ENCODE results near the gene CGN. TPM values are rescaled to one million over a fixed set of nuclear protein-coding genes. Genes with fewer than 3 reads are reported as not detected.

The CGN gene
- total RNA-seq, 2 experiments from 2014 or later, result 0.34 to 0.82 TPM

- H3K36me3 Mint-ChIP-seq (ENCODE audit: low read depth), result no peaks in the 10 kb centered on the region
- H3K4me3 Mint-ChIP-seq, result no peak overlapping the region
- ATAC-seq (no peak), DNase-seq (no peak)
- ChIA-PET CTCF (no interaction called here), POLR2A (interaction anchor here (0.6 kb wide), 1 partner anchor 88 kb away, joined by 3 read pairs; no protein-coding TSS in a partner anchor)
- H3K9me3 Mint-ChIP-seq (ENCODE audit: insufficient read depth), result no peaks in the 10 kb centered on the region
- H3K27ac Mint-ChIP-seq, result no peak overlapping the region
- H3K4me1 Mint-ChIP-seq (ENCODE audit: low read depth), result no peaks in the 10 kb centered on the region
- H3K27me3 Mint-ChIP-seq (ENCODE audit: low read depth), result no peaks in the 10 kb centered on the region
These were observed 15.7 kb downstream of the CGN start for GRCh38 chr1:151526735-151527525.

- POLR2A ChIA-PET, result no interaction called here
- Mint-ChIP-seq H3K4me3 (no peak overlapping the region), H3K9me3 (ENCODE audit: insufficient read depth) (no peaks in the 10 kb centered on the region), H3K36me3 (ENCODE audit: low read depth) (no peaks in the 10 kb centered on the region), H3K4me1 (ENCODE audit: low read depth) (no peaks in the 10 kb centered on the region), H3K27me3 (ENCODE audit: low read depth) (no peaks in the 10 kb centered on the region), H3K27ac (no peak overlapping the region)
- DNase-seq (no peak), ATAC-seq (no peak)
- CTCF ChIA-PET, result no interaction called here
These were observed 18.1 kb downstream of the CGN start for GRCh38 chr1:151529211-151529702.

GRCh38 chr1:151529781-151530180, 18.6 kb downstream of the CGN start:
- H3K9me3 Mint-ChIP-seq (ENCODE audit: insufficient read depth), result no peaks in the 10 kb centered on the region
- H3K4me1 Mint-ChIP-seq (ENCODE audit: low read depth), result no peaks in the 10 kb centered on the region
- H3K27me3 Mint-ChIP-seq (ENCODE audit: low read depth), result no peaks in the 10 kb centered on the region
- ATAC-seq, result no peak
- ChIA-PET POLR2A (no interaction called here), CTCF (interaction anchor here (0.8 kb wide), 1 partner anchor 232 kb away, joined by 3 read pairs; no protein-coding TSS in a partner anchor)
- no peak overlapping the region for H3K27ac Mint-ChIP-seq
- no peak overlapping the region for H3K4me3 Mint-ChIP-seq
- no peaks in the 10 kb centered on the region for H3K36me3 Mint-ChIP-seq (ENCODE audit: low read depth)
- no peak for DNase-seq

DNA sequence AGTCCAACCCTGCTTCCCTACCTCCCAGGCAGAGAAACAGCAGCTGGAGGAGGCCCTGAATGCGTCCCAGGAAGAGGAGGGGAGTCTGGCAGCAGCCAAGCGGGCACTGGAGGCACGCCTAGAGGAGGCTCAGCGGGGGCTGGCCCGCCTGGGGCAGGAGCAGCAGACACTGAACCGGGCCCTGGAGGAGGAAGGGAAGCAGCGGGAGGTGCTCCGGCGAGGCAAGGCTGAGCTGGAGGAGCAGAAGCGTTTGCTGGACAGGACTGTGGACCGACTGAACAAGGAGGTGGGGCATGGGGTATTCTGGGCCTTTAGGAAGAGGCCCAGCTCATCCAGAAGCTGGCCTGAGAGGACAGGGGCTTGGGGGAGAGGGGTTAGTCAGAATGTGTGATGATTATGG, 19.3 kb downstream of the CGN start:
- no peak overlapping the region for H3K4me3 Mint-ChIP-seq
- ATAC-seq (no peak), DNase-seq (no peak)
- H3K27ac Mint-ChIP-seq, result no peak overlapping the region
- no peaks in the 10 kb centered on the region for H3K36me3 Mint-ChIP-seq (ENCODE audit: low read depth)
- H3K4me1 Mint-ChIP-seq (ENCODE audit: low read depth), result no peaks in the 10 kb centered on the region
- no peaks in the 10 kb centered on the region for H3K27me3 Mint-ChIP-seq (ENCODE audit: low read depth)
- H3K9me3 Mint-ChIP-seq (ENCODE audit: insufficient read depth), result no peaks in the 10 kb centered on the region
- ChIA-PET CTCF (interaction anchor here (0.8 kb wide), 1 partner anchor 232 kb away, joined by 3 read pairs; no protein-coding TSS in a partner anchor), POLR2A (no interaction called here)

DNA sequence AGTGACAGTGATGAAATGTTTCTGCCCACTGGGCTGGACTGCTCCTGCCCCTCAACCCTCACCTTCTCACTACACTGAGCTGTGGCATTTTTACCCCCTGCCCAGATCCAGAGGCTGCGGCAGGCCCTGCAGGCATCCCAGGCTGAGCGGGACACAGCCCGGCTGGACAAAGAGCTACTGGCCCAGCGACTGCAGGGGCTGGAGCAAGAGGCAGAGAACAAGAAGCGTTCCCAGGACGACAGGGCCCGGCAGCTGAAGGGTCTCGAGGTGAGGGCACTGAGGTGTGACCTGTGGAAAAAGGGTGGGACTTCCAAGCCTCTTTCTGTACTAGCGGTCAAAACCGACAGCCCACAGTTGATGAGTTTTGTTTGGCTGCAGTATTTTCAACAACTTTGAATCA, 22.7 kb downstream of the CGN start:
- H3K9me3 Mint-ChIP-seq (ENCODE audit: insufficient read depth), result no peaks in the 10 kb centered on the region
- ATAC-seq (no peak), DNase-seq (no peak)
- CTCF ChIA-PET, result interaction anchor here (0.7 to 1.6 kb wide), 4 partner anchors 23 to 348 kb away, joined by 3 to 4 read pairs (median 3); partner anchors contain the start of gene CGN
- H3K27ac Mint-ChIP-seq, result no peak overlapping the region
- H3K4me3 Mint-ChIP-seq, result no peak overlapping the region
- POLR2A ChIA-PET, result no interaction called here
- no peaks in the 10 kb centered on the region for H3K36me3 Mint-ChIP-seq (ENCODE audit: low read depth)
- H3K27me3 Mint-ChIP-seq (ENCODE audit: low read depth), result no peaks in the 10 kb centered on the region
- H3K4me1 Mint-ChIP-seq (ENCODE audit: low read depth), result no peaks in the 10 kb centered on the region

DNA sequence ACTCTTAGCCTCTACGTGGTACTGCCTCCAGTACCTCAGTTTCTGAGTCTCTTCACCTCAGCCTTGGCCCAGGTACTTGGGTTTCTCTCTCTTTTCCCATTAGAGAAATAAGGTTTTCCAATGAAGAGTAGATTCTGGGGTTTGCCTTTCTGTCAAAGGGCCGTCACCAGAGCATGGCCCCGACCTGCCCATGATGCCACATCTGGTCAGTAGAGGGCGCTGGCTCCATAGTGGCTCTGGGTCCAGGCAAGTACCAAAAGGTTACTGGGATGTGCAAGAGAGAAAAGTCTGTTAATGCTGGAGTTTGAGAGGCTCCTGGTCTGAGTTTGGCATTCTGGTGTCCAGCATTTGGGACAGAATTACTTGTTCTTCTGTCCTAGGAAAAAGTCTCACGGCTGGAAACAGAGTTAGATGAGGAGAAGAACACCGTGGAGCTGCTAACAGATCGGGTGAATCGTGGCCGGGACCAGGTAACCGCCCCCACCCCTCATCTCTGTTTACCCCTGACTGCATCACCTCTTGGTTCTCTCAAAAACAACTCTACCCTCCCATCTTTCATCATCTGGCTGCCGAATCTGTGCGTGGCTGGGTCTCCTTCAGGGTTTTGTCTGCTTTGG, 23.6 kb downstream of the CGN start:
- H3K36me3 Mint-ChIP-seq (ENCODE audit: low read depth), result no peaks in the 10 kb centered on the region
- H3K9me3 Mint-ChIP-seq (ENCODE audit: insufficient read depth), result no peaks in the 10 kb centered on the region
- H3K27me3 Mint-ChIP-seq (ENCODE audit: low read depth), result no peaks in the 10 kb centered on the region
- POLR2A ChIA-PET, result no interaction called here
- no peak overlapping the region for H3K4me3 Mint-ChIP-seq
- ATAC-seq, result peak; percentile 87
- peaks cover 5% of the 10 kb centered on the region for H3K4me1 Mint-ChIP-seq (ENCODE audit: low read depth)
- DNase-seq, result peak; percentile 85
- no peak overlapping the region for H3K27ac Mint-ChIP-seq
- CTCF ChIA-PET, result interaction anchor here (0.6 to 1.6 kb wide), 10 partner anchors 13 to 249 kb away, joined by 3 to 6 read pairs (median 4); partner anchors contain the start of gene CGN

DNA sequence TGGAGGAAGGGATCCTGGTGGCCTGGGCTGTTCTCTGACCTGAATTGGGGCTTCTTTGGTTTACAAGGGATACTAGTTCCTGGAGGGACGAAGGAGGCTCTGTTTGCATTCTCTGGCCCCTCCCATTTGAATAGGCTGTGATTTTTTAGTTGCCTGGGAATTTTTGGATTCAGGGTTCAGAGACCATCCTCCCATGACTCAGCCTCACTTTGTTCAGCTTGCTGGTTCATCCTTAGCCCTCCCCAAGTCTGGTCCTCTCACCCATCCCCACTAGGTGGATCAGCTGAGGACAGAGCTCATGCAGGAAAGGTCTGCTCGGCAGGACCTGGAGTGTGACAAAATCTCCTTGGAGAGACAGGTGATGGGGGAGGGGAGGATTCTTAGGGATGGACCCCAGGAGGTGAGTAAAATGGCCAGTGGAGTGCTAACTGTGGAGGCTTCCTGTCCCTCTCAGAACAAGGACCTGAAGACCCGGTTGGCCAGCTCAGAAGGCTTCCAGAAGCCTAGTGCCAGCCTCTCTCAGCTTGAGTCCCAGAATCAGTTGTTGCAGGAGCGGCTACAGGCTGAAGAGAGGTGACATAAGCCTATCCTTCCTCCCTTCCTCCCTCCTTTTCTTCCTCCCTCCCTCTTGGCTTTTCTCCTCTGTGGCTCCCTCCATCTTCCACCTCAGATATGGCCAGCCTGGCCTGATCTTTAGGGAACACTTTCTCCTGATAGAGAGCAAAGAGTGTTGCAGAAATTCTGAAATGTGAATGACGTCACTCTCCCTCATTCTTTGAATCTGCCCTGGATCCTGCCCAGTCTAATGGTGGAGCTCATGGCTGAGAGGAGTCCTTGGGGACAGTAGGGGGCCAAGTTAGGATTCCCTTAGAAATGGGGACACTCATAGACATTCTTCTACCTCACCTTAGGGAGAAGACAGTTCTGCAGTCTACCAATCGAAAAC, 24.4 kb downstream of the CGN start:
- POLR2A ChIA-PET, result no interaction called here
- ATAC-seq (no peak), DNase-seq (no peak)
- H3K9me3 Mint-ChIP-seq (ENCODE audit: insufficient read depth), result no peaks in the 10 kb centered on the region
- H3K36me3 Mint-ChIP-seq (ENCODE audit: low read depth), result no peaks in the 10 kb centered on the region
- H3K4me1 Mint-ChIP-seq (ENCODE audit: low read depth), result peaks cover 12% of the 10 kb centered on the region
- H3K27ac Mint-ChIP-seq, result no peak overlapping the region
- H3K4me3 Mint-ChIP-seq, result no peak overlapping the region
- CTCF ChIA-PET, result interaction anchor here (0.6 to 1.6 kb wide), 10 partner anchors 13 to 248 kb away, joined by 3 to 6 read pairs (median 4); partner anchors contain the start of gene CGN
- H3K27me3 Mint-ChIP-seq (ENCODE audit: low read depth), result no peaks in the 10 kb centered on the region

GRCh38 chr1:151536499-151536898, 25.3 kb downstream of the CGN start:
- CTCF ChIA-PET, result no interaction called here
- no peak overlapping the region for H3K27ac Mint-ChIP-seq
- ATAC-seq (no peak), DNase-seq (no peak)
- H3K27me3 Mint-ChIP-seq (ENCODE audit: low read depth), result peaks cover 5% of the 10 kb centered on the region
- POLR2A ChIA-PET, result no interaction called here
- H3K4me1 Mint-ChIP-seq (ENCODE audit: low read depth), result peaks cover 21% of the 10 kb centered on the region
- H3K9me3 Mint-ChIP-seq (ENCODE audit: insufficient read depth), result no peaks in the 10 kb centered on the region
- H3K4me3 Mint-ChIP-seq, result no peak overlapping the region
- no peaks in the 10 kb centered on the region for H3K36me3 Mint-ChIP-seq (ENCODE audit: low read depth)

GRCh38 chr1:151537112-151537511, 25.9 kb downstream of the CGN start:
- DNase-seq (no peak), ATAC-seq (no peak)
- H3K4me1 Mint-ChIP-seq (ENCODE audit: low read depth), result peaks cover 22% of the 10 kb centered on the region
- ChIA-PET POLR2A (no interaction called here), CTCF (interaction anchor here (0.9 to 1.5 kb wide), 3 partner anchors 83 to 299 kb away, joined by 3 to 4 read pairs (median 3); no protein-coding TSS in a partner anchor)
- H3K9me3 Mint-ChIP-seq (ENCODE audit: insufficient read depth), result no peaks in the 10 kb centered on the region
- no peaks in the 10 kb centered on the region for H3K36me3 Mint-ChIP-seq (ENCODE audit: low read depth)
- peaks cover 12% of the 10 kb centered on the region for H3K27me3 Mint-ChIP-seq (ENCODE audit: low read depth)
- H3K27ac Mint-ChIP-seq, result no peak overlapping the region
- no peak overlapping the region for H3K4me3 Mint-ChIP-seq

GRCh38 chr1:151539321-151540020, 28.3 kb downstream of the CGN start:
- peaks cover 12% of the 10 kb centered on the region for H3K27me3 Mint-ChIP-seq (ENCODE audit: low read depth)
- POLR2A ChIA-PET, result interaction anchor here (0.6 to 1.0 kb wide), 2 partner anchors 224 to 344 kb away, joined by 3 to 4 read pairs; partner anchors contain the start of gene MRPL9
- CTCF ChIA-PET, result interaction anchor here (1.4 to 1.8 kb wide), 3 partner anchors 55 to 297 kb away, joined by 4 to 7 read pairs (median 5); no protein-coding TSS in a partner anchor
- no peaks in the 10 kb centered on the region for H3K9me3 Mint-ChIP-seq (ENCODE audit: insufficient read depth)
- H3K27ac Mint-ChIP-seq, result no peak overlapping the region
- no peaks in the 10 kb centered on the region for H3K36me3 Mint-ChIP-seq (ENCODE audit: low read depth)
- peak; percentile 37 for DNase-seq
- peak; percentile 4 for ATAC-seq
- H3K4me1 Mint-ChIP-seq (ENCODE audit: low read depth), result peaks cover 22% of the 10 kb centered on the region
- peak overlapping the region; percentile 87 for H3K4me3 Mint-ChIP-seq
